Activated CD8-positive, alpha-beta memory T cell treated with anti-CD3 and anti-CD28 coated beads for 4 hours (primary cell): ENCODE data around the gene CAMK2A.
"Not testable (repeated sequence)": the region's sequence is repeated elsewhere in the genome, so short reads cannot be mapped to it uniquely, and the experiment has no call there.

Source experiments
- DNase-seq, 2 donors: peaks; one replicate each; pipeline ENCODE4 v3.0.0-alpha.2; 2020; ENCODE audit warnings: low read depth in 2 of 2

Gene CAMK2A

DNA sequence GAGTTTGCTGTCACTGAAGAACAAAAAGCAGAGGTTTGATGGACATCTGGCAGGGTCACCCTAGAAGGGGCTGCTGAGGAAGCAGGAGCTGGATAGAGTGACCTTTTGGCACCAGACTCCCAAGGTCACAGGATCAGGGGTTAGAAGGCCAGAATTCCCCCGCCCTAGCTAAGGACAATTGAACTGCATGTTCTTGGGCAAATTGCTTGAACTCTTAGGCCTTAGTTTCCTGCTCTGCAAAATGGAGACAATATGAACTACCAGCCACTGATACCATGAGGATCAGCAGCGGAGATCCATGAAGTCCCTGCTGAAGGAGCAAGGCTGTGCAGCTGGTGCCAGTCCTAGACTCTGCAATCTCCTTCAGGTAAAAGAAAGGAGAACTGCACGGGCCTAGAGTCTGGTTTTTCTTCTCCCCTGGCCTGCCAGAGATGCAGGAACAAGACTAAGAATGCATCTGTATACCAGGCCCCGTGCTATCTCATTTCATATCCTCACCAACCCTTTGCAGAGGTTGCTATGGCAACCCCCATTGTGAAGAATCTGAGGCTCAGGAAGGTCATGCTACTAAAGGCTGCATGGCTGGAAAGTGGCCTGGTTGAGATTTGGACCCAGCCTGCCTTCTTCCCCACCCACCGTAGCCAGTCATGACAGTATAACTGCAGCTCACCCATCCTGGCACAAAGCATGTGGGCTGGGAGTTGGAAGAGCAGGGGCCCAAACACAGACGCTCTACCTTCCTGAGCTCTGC, 33.7 kb downstream of the CAMK2A start:
- DNase-seq: no peak

DNA sequence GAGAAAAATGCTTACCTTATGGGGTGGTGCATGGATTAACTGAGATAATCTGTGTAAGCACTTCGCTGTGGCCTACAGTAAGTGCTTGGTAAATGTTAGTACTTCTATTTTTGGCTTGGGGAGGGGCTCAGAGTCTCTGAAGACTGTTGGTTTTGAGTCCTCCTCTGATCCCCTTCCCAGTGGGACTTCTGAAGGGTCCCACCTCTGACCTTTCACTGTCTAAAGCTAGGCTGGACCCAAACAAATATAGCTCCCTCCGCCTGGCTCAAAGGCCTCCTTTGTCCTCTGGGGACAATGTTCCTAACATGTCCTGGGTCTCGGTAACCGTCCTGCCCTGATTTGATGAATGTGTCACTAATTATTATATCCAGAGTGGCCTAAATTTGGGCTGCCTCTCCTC, 34.8 kb downstream of the CAMK2A start:
- no peak for DNase-seq

DNA sequence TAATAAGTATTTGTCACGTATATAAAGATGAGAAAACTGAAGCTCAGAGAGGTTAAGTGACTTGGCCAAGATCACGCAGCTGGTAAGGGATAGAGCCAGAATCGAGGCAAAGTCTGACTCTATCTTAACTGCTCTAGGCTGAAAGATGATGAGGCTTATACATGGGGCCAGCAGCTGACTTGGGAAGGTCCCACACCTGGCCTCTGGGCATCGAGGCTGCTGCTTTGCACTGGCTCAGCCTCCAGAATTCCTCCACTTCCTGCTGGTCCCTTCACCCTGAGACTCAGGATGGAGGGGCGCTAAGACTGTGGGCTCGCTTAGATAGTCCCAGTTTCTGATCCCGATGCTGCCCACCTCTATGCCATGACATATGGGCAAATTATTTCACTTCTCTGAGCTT, 35.2 kb downstream of the CAMK2A start:
- no peak for DNase-seq

DNA sequence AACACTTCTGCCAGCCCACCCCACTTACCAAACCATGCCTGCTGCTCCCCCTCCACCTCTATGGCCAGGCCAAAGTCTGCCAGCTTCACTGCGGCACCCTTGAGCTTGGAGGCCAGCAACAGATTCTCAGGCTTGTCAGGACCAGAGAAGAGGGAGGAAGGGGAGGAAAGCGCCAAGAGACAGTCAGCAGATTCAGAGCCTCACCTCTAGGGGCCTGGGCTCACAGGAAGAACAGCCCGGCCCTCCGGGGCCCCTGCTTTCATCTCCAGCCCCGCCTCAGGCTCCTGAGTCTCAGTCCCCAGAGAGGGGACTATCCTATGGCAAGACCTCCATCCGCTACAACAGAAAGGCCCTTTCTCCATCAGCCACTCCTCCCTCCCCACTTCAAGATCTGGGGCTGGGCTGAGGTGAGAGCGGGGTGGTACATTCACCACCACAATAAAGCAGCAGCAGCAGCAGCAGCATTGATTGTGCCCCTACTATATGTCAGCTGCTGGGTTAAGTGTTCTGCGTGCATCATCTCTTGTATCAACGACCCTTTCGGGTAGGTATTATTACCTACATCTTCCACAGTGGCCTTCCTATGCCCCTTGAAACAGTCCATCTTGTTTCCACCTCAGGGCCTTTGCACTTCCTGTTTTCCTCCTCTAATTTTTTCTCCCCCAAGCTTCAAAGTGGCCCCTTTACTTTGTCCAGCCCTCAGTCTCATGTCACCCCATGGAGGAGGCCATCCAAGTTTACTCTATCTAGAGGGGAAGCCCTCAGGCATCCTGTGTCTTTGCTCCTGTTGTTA, 36.0 kb downstream of the CAMK2A start:
- DNase-seq: no peak

DNA sequence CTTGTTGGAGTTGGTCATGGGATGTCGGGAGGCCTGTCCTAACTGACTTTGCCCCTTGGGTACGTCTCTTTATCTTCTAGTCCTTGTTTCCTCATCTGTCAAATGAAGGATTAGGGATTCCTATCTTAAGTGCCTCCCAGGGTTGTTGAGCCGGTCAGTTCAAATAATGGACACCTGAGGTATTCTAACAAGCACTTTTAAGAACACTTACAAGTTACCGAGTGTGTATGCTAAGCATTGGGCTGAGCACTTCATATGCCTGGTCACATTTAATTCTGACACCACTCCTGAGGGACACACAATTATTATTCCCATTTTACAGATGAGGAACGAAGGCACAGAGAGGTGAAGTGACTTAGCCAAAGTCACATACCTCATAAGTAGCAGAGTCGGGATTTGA, 37.1 kb downstream of the CAMK2A start:
- DNase-seq: no peak

DNA sequence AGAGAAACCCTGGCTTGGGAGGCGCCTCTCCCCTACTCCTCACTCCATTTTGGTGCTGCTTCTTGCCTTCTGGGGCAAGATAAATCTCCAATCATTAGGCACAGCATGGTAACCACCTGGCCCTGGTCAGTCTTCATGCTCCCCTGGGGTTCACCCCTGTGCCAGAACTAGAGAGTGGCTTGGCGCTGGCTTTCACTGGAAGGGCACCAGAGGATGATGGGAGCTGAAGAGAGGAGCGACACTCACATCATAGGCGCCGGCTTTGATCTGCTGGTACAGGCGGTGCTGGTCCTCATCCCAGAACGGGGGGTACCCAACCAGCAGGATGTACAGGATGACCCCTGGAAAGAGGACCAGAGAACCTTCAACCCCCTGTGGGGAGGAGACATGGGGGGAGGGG, 38.1 kb downstream of the CAMK2A start:
- DNase-seq: no peak

DNA sequence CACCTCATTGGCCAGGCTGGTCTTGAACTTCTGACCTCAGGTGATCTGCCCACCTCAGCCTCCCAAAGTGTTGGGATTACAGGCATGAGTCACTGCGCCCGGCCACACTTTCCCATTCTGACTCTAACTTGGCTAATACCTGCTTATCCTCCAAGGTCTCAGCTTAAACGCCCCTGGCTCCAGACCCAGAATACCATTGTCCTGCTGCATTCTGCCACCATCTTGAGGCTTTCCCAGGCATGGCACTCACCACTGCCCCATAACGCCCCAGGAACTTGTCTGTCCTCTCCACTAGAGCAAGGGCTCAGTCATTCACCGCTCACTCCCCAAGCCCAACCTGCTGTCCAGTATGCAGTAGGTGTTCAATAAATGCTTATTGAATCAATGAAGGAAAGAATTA, 39.8 kb downstream of the CAMK2A start:
- no peak for DNase-seq

DNA sequence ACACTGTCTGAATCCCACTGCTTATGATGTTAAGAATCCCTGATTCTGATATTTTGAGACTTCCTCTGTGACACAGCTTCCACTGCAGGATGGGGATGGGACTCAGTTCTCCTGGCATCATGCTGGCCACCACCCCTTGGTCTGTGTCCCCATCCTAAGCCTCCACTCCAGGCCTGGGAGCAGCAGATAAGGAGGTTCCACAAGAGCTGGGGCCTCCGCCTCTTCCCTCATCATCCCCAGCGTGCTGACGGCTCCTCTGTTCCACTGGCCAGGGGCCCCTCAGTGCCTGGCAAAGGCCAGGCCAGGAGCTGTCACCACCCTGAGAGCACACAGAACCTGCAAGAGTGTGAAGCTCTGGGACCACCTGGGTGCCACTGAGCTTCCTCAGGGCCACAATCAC, 40.6 kb downstream of the CAMK2A start:
- DNase-seq: no peak

DNA sequence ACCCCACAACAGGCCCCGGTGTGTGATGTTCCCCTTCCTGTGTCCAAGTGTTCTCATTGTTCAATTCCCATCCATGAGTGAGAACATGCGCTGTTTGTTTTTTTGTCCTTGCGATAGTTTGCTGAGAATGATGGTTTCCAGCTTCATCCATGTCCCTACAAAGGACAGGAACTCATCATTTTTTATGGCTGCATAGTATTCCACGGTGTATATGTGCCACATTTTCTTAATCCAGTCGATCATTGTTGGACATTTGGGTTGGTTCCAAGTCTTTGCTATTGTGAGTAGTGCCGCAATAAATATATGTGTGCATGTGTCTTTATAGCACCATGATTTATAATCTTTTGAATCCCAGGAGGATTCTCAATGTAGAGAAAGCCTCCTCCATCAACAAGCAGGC, 41.1 kb downstream of the CAMK2A start:
- DNase-seq: not testable (repeated sequence)

DNA sequence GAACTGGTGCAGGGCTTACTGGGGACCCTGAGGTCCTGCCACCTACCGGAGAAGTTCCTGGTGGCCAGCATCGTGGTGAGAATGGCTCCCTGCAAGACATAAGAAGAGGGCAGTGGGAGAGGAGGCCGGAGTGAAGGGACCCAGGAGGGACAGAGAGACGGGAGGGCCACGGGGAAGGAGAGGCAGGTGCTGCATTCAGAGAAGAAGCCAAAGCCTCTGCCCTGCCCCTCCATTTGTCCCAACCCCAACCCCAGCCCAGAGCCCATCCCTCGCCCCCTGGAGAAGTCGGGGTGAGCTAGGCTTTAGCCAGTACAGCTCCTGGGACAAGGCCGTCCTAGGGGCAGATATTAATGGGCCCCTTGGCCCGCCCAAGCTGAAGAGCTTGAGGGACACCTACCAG, 41.8 kb downstream of the CAMK2A start:
- no peak for DNase-seq

DNA sequence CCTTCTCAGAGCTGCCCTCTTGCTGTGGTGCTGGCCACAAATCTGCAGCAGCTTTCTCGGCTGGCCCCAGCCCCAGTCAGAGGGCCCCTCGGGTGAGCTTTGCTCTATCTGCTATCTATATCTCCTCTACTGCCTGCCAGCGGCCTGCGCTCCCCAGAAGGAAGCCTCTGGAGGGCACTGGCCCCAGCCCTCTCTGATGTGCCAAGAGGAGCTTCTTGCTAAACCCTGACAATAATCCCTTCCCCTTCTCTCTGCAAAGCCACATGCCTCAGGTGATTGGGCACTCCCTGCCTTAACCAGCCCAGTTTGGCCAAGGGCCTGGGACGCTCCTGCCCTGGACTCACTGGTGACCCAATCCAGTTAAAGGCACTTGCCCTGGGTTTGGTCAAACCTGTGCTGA, 42.7 kb downstream of the CAMK2A start:
- no peak for DNase-seq

DNA sequence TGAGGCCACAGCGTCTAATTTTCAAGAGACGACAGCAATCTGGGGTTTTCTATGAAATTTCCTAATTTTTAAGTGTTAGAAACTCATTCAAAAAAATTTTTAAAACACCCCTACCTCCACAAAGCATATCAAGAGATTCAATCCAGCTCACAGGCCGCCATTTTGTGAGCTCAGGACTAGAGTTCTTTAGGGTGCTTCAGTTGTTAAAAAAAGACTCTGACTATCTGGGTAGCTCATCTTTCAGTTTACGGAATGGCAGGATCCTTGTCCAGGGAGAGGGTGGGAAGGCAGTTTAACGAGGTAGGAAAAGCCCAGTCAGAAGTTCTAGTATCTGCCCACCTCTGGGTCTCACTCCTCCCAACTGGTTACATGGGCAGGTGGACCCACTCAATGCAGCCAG, 43.1 kb downstream of the CAMK2A start:
- DNase-seq: no peak

DNA sequence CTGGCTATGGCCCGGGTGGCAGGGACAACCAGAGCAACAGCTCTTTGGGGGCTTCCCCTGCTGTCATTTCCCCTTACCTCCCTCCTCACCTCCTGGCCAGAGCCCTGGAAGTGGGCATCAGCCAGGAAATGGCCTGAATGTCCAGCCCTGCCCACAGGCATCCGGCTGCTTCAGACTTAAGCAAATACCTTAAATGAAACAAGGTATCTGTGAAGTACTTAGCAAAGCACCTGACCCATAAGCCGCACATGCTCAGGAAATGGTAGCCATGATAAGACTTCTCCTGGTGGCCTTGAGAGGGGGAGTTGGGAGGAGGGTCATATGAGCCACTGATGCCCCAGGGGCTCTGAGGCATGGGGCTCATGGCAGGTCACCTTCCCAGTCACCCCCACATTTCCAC, 43.8 kb downstream of the CAMK2A start:
- DNase-seq: no peak

DNA sequence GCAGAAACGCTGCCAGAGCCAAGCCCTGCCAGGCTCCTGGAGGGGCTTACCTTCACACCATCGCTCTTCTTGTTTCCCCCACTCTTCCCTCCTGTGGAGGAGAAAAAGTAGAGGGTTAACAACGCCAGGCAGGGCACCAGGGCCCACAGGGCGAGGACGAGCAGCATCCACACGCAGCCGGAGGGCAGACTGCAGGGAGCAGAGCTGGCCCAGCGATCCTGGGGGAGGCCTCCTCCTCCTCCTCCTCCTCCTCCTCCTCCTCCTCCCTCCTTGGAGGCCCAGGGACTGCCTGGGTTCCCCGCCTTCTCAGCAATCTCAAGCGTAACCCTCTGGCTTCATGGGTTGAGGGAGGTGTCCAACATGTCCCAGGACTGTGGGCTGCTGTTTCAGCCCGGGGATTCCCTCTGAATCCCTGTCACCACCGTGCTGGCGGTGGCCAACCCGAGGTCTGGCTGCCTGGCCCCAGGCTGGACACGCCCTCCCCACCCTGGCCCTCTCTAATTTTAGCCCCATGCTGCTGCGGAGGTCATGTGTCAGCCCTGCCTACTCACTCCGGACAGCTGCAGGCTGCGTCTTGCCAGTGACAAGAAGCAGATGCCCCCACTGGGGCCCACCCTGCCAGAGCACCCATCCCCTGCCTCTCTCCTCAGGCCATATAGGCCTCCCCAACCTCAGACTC, 44.3 kb downstream of the CAMK2A start:
- DNase-seq: no peak

DNA sequence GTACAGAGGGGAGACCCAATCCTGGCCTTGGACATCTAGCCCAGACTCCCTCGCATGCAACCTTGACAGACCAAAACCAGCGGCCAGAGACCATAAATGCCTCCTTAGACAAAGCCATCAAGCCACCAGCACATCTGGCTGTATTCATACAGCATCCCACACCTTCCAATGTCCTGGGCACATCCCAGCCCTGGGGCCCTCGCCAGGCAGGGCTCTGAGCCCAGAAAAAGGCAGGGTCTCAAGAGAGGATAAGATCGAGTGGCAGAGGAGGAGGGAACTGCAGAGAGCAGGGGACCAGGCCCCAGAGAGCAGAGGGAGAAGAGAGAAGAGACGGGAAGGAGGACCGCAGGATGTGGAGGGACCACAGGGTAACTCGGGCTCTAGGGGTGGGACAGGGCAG, 45.4 kb downstream of the CAMK2A start:
- DNase-seq: no peak

DNA sequence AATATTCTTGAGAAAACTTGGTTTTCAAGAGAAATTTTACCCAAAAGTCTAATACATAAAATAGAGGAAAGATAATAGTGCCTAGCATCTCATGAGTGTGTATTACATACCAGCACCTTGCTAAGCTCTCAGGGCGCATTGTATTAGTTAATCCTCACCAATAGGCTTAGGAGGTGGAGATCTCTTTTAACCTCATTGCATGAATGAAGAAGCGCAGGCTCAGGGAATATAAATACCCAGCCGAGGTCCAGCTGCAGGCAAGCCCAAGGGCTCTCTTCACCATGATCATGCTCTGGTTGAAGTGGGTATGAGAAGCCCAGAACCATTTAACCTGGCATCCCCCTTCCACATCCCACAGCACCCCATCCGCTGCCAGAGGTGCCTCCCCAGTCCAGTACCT, 46.0 kb downstream of the CAMK2A start:
- DNase-seq: no peak

DNA sequence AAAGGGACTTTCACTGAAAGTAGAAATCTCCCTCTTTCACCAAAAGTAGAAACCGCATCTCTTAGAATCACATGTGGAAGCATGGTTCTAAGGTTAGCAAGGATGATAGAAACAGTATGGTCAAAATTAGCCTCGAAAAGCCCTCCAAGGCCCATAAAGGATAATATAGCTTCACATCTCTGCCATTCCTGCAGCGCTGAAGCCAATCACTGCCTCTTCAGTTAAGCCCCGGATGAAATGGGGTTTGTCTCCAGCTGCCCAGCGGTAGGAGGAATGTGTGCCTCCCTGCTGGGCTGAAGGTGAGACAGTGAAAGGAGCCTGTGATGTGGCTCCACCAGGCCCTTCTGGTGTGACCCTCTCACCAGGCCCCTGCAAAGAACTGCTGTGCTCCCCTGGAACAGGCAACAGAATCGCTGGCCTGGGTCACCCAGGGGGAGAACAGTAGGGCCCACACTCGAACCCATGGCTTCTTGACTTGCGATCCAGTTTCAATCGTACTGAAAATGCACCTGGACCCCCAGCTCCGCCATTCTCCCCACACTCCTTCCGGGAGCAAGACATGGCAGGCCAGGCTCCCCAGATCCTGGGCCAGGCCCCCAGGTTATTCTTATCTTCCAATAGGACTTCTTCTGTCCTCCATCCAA, 47.2 kb downstream of the CAMK2A start:
- DNase-seq: no peak

DNA sequence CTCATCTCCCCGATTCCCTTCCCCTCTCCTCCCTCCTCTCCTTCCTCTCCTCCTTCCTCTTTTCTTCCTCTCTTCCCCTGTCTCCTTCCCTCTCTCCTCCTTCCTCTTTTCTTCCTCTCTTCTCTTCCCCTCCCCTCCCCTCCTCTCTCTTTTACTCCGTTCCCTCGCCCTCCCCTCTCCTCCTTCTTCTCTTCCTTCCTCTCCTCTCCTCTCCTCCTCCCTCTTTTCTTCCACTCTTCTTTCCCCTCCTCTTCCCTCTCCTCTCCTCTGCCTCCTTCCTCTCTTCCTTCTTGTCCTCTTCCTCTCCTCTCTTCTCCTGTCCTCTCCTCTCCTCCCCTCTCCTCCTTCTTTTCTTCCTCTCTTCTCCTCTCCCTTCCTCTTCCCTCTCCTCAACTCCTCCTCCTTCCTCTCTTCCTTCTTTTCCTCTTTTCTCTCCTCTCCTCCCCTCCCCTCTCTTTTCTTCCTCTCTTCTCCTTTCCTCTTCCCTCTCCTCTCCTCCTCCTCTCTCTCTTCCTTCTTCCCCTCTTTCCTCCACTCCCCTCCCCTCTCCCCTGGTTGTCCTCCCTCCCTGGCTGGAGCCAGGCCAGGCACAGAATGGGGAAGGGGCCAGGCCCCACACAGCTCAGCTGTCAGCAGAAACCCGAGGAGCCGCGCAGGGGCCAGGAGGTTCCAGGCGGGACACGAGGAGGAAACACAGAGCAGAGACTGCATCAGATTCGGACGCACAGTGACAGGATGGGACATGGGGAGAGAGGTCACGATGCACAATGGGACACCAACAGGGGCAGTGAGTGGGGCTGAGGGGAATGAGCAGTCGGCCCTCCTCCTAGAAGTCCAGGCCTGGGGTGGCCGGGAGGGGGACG, 48.0 kb downstream of the CAMK2A start:
- no peak for DNase-seq

DNA sequence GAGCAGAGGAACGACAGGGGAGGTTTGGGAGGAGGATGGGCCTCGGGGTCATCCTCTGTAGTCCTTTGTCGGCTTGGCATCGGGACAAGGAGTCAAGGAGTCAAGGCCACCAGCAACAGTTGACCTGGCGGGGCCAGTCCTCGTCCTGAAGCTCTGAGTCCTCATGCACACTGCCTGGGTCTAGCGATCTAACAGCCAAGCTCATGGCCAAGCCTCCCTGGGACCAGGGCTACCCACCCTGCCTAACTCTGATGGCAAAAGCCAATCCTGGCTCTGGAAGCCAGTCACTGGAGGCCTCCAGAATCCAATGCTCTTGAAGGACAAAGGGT, 49.8 kb downstream of the CAMK2A start:
- no peak for DNase-seq

DNA sequence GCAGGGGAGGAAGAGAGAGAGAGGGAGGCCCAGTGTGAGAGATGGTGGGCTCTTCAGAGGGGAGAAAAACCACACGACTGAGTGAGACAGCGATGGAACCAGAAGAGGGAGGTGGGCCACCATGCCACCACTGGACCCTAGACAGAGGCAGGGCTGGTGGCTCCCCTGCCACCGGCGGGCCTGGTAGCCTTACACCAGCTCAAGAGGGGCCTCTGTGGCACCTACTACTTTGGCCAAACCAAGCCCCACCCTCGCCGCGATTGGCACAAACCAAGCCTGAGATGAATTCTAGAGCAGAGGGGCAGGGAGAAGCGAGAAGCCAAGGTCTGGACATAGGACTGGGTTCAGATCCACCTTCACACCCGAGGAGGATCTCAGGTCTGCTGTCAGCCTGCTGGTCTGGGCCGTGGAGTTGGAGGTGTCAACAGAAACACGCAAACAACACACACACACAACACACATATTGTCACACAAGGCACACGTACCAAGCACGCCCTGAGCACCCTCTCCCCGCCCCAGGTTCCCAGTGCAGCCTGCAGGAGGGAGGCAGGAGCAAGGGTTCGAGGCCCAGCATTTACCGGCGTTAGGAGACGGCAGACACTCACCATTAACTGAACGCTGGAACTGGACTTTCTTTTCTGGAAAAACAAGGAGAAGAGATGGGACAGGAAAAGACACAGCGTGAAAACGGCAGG, 50.3 kb downstream of the CAMK2A start:
- no peak for DNase-seq

DNA sequence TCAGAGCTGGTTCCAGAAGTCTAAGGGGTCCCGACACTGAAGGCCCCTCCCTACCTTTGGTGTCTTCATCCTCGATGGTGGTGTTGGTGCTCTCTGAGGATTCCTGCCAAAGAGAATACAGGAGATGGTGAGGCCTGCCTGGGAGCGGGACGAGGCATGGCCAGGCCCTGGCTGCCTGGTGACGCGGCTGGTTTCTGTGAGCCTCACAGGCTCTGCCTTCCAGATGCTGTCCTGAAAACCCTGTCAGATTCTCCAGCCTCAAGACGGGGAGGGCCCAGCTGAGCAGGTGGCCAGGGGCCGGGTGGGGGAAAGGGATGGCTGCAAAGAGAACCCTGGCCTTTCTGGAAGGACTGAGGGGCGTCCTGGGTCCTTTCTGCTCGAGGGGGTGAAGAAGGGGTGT, 50.9 kb downstream of the CAMK2A start:
- DNase-seq: no peak
